Spinal cord (tissue), 10 donors: Measurements from ENCODE around the gene C15orf40. TPM values are rescaled to one million over a fixed set of nuclear protein-coding genes. Genes with fewer than 3 reads are reported as not detected.

ENCODE experiments used
- DNase-seq, 6 donors: peaks; one replicate each; pipeline versions ENCODE4 v3.0.0 to v3.0.0-alpha.2; 2013 to 2015; ENCODE audit warnings: low spot score in 6 of 6, low read depth in 4 of 6
- H3K27ac ChIP-seq: one replicate; pipeline ENCODE4 v1.5.1; 2013; ENCODE audit warnings: low read depth, low read length, control low read depth
- H3K27me3 ChIP-seq: one replicate; pipeline ENCODE4 v1.6.1; 2013; ENCODE audit warnings: low read length; ENCODE audit not compliant: control insufficient read depth, insufficient read depth
- H3K36me3 ChIP-seq: one replicate; pipeline ENCODE4 v1.6.1; 2013; ENCODE audit warnings: low read length; ENCODE audit not compliant: control insufficient read depth, insufficient read depth
- H3K4me1 ChIP-seq: one replicate; pipeline ENCODE4 v1.6.1; 2013; ENCODE audit warnings: low read length; ENCODE audit not compliant: control insufficient read depth, insufficient read depth
- H3K4me3 ChIP-seq: one replicate; pipeline ENCODE4 v1.5.1; 2013; ENCODE audit warnings: low read depth, low read length, control low read depth
- H3K9me3 ChIP-seq: one replicate; pipeline ENCODE4 v1.6.1; 2013; ENCODE audit warnings: low read length; ENCODE audit not compliant: control insufficient read depth, insufficient read depth
- WGBS: methylation state at CpG from one replicate; pipeline ENCODE4 v1.1.5; 2013; ENCODE audit warnings: missing lambda C conversion rate; ENCODE audit not compliant: insufficient coverage; 5-methylcytosine and 5-hydroxymethylcytosine counted together
- polyA plus RNA-seq, 2 donors: library from polyadenylated mRNA; unstranded; fragments of 120-200 nt; gene quantifications; one replicate each; pipeline ENCODE4 v1.2.1, GENCODE V29; 2013; ENCODE audit not compliant: insufficient read length in 2 of 2
- total RNA-seq, 2 donors: library from RNA; depleted of rRNA in 1 of 2; stranded (reverse); fragments of 120-200 nt in 1 of 2; fragments of >200 nt in 1 of 2; gene quantifications; one replicate each; pipeline versions ENCODE4 v1.2.3 to v1.2.4, GENCODE V29; 2013 to 2014
- donor health status: healthy.

Gene C15orf40
- total and polyA plus RNA-seq, 4 donors: 11.3 to 20.8 (median 19.2) TPM

DNA sequence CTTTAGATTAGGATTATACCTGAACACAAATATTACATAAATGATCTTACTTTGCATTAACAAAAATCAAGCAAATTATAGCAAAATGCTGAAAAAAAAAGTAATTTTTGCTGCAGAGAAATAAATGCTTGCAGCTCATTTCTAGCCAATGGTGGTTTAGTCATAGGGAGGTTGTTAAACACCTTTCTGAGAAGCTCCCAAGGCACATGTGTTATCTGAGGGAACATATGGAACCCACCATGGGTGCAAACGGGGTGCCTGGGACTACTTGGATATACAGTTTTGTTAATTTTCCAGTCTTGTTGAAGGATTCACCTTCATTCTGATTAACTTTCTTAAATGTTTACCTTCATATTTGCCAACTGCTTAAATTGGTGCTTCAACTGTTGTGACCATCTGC, 34.4 kb downstream of the C15orf40 start:
- DNase-seq: no peak
- Histone ChIP-seq H3K27ac (no peak overlapping the region), H3K4me3 (no peak overlapping the region), H3K36me3 (peaks cover 3% of the 10 kb centered on the region), H3K9me3 (no peaks in the 10 kb centered on the region), H3K4me1 (no peaks in the 10 kb centered on the region), H3K27me3 (no peaks in the 10 kb centered on the region)
- WGBS: no CpG with 5 or more reads among the region's 1 CpG

DNA sequence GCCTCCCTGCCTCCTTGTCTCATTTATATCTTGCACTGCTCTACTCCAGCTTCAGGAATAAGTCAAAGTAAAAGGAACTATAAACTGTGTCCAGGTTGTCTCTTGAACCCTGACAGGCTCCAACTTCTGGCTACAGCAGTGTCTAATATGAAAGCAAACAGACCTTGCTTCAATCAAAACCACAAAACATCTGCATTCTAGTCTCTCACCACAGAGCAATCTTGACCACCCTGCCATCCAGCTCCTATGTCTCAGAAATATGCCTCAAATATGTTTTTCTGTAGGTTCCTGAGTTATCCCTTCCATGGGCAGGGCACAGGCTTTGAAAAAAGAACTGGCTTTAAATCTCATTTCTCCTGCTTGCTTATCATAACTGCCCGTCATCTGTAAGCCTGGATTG, 38.4 kb downstream of the C15orf40 start:
- Histone ChIP-seq H3K27me3 (no peaks in the 10 kb centered on the region), H3K27ac (no peak overlapping the region), H3K36me3 (peaks cover 2% of the 10 kb centered on the region), H3K4me3 (no peak overlapping the region), H3K9me3 (no peaks in the 10 kb centered on the region), H3K4me1 (no peaks in the 10 kb centered on the region)
- no peak for DNase-seq
- WGBS: no CpG with 5 or more reads among the region's 1 CpG

DNA sequence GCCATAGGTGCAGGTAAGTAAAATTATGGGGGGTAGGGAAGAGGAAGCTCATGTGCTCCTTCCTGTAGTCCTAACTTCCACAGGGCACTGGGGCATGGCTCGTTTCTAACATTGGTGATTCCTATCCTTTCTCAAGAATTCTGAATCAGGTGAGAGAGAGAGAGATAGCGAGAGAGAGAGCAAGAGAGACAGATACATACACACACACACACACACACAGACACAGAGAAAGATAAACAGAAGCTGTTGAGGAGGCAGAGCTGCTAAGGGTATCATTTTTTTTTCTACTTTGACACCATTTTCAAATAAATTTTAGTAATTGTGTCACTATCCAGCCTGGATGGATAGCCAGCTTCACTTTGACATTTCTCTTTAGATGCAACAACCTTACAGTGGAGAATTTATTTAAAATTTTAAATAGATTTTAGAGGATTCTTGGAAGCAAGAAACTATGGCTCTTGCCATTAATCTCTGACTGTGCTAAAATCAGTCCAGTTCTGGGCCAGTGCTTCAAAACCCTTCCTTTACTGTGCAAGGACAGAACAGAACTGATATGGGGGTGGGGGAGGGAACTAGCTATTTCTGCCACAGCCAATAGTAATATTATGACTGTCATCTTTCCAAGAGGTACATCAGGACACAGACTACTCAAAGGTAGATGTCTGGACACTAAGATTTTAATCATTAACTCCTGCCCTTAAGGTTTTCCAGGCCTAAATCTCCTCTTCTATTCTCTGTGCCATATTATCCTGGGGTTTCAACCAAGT, 40.0 kb downstream of the C15orf40 start:
- H3K9me3 ChIP-seq: no peaks in the 10 kb centered on the region
- H3K27me3 ChIP-seq: no peaks in the 10 kb centered on the region
- no peaks in the 10 kb centered on the region for H3K4me1 ChIP-seq
- no peak for DNase-seq
- no peaks in the 10 kb centered on the region for H3K36me3 ChIP-seq
- no peak overlapping the region for H3K4me3 ChIP-seq
- no CpG with 5 or more reads among the region's 2 CpGs for WGBS
- no peak overlapping the region for H3K27ac ChIP-seq

DNA sequence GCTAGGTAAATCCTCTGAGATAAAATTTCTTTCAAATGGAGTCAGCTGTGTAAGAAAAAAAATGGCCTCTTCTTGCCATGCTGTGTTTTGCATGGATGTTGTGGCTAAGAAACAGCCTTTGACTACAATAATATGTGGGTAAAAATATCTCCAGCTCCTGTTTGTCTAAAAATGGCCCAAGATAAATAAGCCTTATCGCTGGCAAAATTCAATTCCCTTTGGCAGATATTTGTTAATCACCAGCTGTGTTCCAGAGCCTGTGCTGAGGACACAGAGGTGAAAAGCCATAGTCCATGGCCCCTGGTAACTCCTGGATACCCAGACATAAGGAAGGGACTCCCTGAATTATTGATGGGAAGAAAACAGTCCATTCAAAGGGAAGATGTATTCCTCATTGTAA, 40.7 kb downstream of the C15orf40 start:
- WGBS: no CpG with 5 or more reads among the region's 1 CpG
- Histone ChIP-seq H3K36me3 (no peaks in the 10 kb centered on the region), H3K9me3 (no peaks in the 10 kb centered on the region), H3K4me1 (no peaks in the 10 kb centered on the region), H3K4me3 (no peak overlapping the region), H3K27me3 (no peaks in the 10 kb centered on the region), H3K27ac (no peak overlapping the region)
- no peak for DNase-seq

DNA sequence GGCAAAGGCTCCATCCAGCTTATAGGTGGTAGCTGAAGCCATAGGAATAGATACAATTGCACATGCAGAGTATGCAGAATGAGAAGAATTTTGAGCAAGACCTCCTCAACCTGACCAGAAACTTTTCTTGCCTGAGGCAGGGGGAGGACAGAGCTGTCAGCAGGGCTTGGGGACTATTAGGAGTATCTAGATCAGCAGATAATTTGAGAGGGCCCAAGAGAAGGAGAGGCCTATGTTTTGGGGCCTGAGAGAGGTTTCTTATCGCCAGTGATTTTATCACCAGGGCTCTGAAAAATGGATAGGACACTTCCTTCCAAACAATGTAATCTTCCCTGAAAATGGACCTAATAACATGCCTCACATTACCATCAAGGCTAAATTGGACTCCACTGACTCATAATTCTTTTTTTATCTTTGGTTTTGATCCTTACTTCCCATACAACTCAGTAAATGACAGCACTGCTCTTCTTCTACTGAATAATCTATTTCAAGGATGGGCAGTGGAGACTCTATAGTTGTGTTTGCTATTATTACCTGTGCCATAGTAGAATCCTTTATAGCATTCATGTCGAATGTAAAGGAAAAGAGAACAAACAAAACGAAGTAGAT, 41.3 kb downstream of the C15orf40 start:
- Histone ChIP-seq H3K36me3 (no peaks in the 10 kb centered on the region), H3K27ac (no peak overlapping the region), H3K4me1 (no peaks in the 10 kb centered on the region), H3K9me3 (no peaks in the 10 kb centered on the region), H3K4me3 (no peak overlapping the region), H3K27me3 (no peaks in the 10 kb centered on the region)
- WGBS: no CpG with 5 or more reads among the region's 3 CpGs
- no peak for DNase-seq

DNA sequence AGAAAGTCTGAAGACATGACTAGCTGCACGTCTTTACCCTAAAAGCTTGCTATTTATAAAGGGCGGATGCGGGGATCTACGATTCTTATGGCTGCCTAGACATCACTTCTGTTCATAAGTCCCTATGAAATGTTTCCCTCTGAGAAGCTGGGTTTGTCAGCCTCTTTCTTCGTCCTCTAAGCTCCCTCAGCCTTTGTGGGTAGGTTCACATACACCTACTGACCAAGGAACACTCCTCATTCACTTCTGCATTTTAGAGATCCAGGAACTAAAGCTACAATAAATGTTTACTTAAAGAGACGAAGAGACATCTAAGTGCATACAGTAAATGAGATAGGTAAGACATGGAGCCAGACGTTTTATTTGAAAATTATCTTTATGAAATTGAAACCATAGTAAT, 42.1 kb downstream of the C15orf40 start:
- no peak overlapping the region for H3K4me3 ChIP-seq
- H3K36me3 ChIP-seq: no peaks in the 10 kb centered on the region
- no peaks in the 10 kb centered on the region for H3K27me3 ChIP-seq
- 94% methylated on average over 3 of the region's 7 CpGs for WGBS
- H3K4me1 ChIP-seq: no peaks in the 10 kb centered on the region
- no peak overlapping the region for H3K27ac ChIP-seq
- DNase-seq: no peak
- no peaks in the 10 kb centered on the region for H3K9me3 ChIP-seq

DNA sequence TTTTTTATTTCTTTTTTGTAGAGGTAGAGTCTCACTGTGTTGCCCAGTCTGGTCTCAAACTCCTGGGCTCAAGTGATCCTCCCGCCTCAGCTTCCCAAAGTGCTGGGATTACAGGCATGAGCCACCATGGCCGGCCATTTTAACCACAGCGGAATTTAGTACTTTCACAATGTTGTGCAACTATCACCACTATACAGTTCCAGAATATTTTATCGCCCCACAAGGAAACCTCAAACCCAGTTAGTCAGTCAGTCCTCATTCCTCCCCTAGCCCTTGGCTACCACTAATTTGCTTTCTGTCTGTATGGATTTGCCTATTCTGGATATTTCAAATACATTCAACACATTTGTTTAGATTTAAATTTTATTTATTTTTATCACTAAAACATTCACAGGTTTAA, 43.4 kb downstream of the C15orf40 start:
- 100% methylated on average over 4 of the region's 4 CpGs for WGBS
- H3K9me3 ChIP-seq: no peaks in the 10 kb centered on the region
- H3K4me3 ChIP-seq: no peak overlapping the region
- no peaks in the 10 kb centered on the region for H3K27me3 ChIP-seq
- no peak for DNase-seq
- H3K36me3 ChIP-seq: no peaks in the 10 kb centered on the region
- no peak overlapping the region for H3K27ac ChIP-seq
- H3K4me1 ChIP-seq: no peaks in the 10 kb centered on the region

DNA sequence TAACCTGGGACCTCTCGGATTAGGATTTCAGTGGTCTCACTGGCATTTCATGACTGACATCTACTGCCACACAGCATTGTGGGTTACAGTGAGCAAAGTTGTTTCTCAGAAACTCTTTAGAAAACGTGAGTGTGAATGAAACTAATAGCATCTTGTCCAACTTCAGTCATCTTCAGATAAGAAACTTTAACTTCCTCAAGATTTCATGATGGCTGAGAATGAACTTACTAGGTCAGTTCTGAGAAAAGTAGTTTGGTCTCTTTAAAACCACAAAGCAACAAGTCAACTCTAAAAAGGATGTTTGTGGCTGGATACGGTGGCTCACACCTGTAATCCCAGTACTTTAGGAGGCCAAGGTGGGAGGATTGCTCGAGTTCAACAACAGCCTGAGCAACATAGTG, 44.8 kb downstream of the C15orf40 start:
- H3K4me3 ChIP-seq: no peak overlapping the region
- 100% methylated on average over 1 of the region's 4 CpGs for WGBS
- H3K36me3 ChIP-seq: no peaks in the 10 kb centered on the region
- H3K4me1 ChIP-seq: no peaks in the 10 kb centered on the region
- no peaks in the 10 kb centered on the region for H3K9me3 ChIP-seq
- H3K27ac ChIP-seq: no peak overlapping the region
- DNase-seq: no peak
- H3K27me3 ChIP-seq: no peaks in the 10 kb centered on the region

DNA sequence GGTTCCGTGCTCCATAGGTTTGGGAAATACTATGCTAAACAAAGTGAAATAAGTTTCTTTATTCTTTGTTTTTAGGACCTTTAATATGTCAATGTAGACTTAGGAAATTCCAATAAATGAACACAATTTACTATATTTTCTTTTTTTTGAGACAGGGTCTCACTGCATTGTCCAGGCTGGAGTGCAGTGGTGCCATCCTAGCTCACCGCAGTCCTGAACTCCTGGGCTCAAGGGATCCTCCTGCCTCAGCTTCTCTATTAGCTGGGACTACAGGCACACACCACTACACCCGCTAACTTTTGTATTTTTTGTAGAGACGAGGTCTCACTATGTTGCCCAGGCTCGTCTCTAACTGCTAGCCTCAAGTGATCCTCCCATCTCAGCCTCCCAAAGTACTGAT, 46.5 kb downstream of the C15orf40 start:
- no peak for DNase-seq
- no peaks in the 10 kb centered on the region for H3K4me1 ChIP-seq
- 100% methylated on average over 4 of the region's 5 CpGs for WGBS

More for the DNA sequence above, 46.5 kb downstream of the C15orf40 start:
- H3K27ac ChIP-seq: no peak overlapping the region
- no peaks in the 10 kb centered on the region for H3K36me3 ChIP-seq
- H3K27me3 ChIP-seq: no peaks in the 10 kb centered on the region
- no peaks in the 10 kb centered on the region for H3K9me3 ChIP-seq
- no peak overlapping the region for H3K4me3 ChIP-seq
